Suprapubic skin (tissue), 3 donors: ENCODE results near the gene GTF3C2.

Source experiments
- EP300 ChIP-seq: sonication (generic); formaldehyde crosslinking; IDR thresholded peaks from one replicate; pipeline ENCODE4 v1.6.1; 2017; ENCODE audit warnings: antibody characterized with exemption
- POLR2A ChIP-seq, 2 donors: fragments of 450-650 bp; IDR thresholded peaks; one replicate each; pipeline ENCODE4 v1.6.1; 2017; ENCODE audit warnings: antibody characterized with exemption in 2 of 2, mild to moderate bottlenecking in 2 of 2, moderate library complexity in 2 of 2
- TF ChIP-seq, protein P1 (sequence below), 2 donors: fragments of 200-600 bp in 1 of 2; fragments of 450-650 bp in 1 of 2; sonication (generic) in 1 of 2; IDR thresholded peaks; one replicate each; pipeline ENCODE4 v1.5.1; 2016 to 2019; ENCODE audit warnings: antibody characterized with exemption in 2 of 2, mild to moderate bottlenecking in 1 of 2, moderate library complexity in 1 of 2

DNA sequence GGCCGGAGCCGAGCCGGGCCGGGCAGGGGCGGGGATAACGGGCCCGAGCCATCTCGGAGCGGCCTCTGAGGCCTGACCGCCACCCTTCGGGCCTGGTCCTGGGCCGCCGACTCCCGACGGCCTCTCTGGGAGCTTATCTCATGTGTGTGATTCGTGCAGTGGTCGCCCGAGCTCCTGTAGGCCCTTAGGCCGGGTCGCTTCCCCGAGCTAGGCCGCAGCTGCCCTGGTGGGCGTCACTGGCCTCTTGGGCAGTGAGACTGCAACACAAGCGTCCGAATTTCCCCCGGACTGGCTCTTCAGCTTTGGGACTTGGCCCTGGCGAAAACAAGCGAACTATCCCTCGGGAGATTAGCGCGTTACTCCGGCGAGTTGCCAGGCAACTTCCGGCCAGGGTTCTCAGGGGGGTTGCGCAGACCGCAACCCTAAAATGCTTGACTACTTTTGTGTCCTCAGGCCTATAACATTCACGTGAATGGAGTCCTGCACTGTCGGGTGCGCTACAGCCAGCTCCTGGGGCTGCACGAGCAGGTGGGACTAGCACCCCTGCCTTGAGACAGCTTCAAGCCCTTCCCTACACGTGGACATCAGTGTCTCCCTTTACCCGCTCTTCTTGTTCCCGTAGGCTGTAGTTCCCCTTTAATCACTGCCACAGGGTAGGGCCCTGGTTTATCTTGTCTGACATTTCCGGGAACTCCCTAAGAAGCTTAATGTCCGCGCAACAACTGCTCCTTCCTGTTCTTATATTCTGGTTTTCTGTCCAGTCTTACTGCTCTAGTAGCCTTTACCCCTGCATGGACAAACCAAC lies 14.5 kb upstream of the GTF3C2 start:
- no peak for TF ChIP-seq EP300
- TF ChIP-seq POLR2A (IDR thresholded peaks at IDR 0.05) = no peak
- TF ChIP-seq, protein P1, sequence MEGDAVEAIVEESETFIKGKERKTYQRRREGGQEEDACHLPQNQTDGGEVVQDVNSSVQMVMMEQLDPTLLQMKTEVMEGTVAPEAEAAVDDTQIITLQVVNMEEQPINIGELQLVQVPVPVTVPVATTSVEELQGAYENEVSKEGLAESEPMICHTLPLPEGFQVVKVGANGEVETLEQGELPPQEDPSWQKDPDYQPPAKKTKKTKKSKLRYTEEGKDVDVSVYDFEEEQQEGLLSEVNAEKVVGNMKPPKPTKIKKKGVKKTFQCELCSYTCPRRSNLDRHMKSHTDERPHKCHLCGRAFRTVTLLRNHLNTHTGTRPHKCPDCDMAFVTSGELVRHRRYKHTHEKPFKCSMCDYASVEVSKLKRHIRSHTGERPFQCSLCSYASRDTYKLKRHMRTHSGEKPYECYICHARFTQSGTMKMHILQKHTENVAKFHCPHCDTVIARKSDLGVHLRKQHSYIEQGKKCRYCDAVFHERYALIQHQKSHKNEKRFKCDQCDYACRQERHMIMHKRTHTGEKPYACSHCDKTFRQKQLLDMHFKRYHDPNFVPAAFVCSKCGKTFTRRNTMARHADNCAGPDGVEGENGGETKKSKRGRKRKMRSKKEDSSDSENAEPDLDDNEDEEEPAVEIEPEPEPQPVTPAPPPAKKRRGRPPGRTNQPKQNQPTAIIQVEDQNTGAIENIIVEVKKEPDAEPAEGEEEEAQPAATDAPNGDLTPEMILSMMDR (IDR thresholded peaks at IDR 0.05) = no peak
